Endometrium (tissue), 2 donors: Measurements from ENCODE around the gene CNNM2.

Source experiments
- FAIRE-seq: peaks from 2 replicates; lab custom pipeline; 2012; peaks lifted over from hg19 to GRCh38; lab: Jason Lieb, UNC
- donor health status: control.
- donor health status: control.

The CNNM2 gene

DNA sequence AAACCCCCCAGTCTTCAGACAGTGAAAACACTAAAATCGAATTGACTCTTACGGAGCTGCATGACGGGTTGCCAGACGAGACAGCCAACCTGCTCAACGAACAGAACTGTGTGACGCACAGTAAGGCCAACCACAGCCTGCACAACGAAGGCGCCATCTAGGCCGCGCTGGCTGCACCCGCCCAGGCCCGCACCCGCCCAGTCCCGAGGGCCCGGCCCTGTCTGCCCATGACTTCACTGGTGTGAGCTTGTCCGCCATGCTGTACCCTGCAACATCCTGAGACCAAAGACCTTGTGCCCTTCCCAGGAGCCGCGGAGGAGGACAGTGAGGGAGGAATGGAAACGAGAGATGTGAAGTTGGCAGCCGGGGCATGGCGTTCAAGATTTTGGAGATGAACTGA is 158.9 kb downstream of the CNNM2 start:
- no peak for FAIRE-seq

- no peak for FAIRE-seq
Observed at GRCh38 chr10:103077491-103078308, 159.6 kb downstream of the CNNM2 start.

- no peak for FAIRE-seq
Observed at GRCh38 chr10:103078309-103078615, 160.2 kb downstream of the CNNM2 start.

- FAIRE-seq: no peak
Observed at GRCh38 chr10:103078676-103079075, 160.6 kb downstream of the CNNM2 start.

DNA sequence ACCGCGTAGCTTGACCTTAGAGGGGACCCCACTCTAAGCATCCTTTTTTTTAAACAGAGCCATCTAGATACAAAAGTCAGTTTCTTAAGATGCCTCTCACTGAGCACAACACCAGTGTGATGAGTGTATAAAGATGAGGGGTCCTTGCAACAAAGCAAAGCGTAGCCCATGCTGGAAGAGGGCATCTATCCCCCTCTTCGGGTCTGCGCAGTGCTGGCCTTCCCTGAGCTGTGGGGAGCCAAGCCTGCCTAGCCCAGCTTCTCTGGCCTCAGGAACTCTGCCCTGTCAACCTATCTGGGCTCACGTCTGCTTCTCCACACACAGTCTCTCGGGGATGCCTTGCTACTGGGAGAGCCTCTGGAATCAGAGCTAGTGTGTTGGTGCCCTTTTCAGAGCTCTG is 161.0 kb downstream of the CNNM2 start:
- no peak for FAIRE-seq

- FAIRE-seq: no peak
Observed at GRCh38 chr10:103079946-103080345, 161.9 kb downstream of the CNNM2 start.

GRCh38 chr10:103080891-103081581 is 162.9 kb downstream of the CNNM2 start:
- FAIRE-seq: no peak

DNA sequence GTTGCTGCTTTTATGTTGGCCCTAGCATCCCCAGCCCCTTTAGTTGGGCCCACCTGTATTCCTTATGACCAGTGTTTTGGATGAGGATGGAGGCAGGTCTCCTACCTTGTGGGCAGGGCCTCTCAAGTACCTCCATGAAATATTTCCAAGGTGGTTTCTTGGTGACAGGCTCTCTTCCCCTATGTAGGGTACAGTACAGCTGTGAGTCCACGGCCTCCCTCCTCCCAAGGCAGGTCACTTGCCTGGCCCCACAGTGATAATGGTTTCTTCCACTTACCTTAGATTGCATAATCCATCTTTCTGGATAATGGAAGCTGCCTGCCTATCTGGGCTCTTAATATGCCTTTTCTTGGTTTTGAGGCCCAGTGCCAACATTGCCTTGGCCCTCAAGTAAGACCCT is 164.6 kb downstream of the CNNM2 start:
- no peak for FAIRE-seq

GRCh38 chr10:103083266-103083976 is 165.3 kb downstream of the CNNM2 start:
- FAIRE-seq: no peak

DNA sequence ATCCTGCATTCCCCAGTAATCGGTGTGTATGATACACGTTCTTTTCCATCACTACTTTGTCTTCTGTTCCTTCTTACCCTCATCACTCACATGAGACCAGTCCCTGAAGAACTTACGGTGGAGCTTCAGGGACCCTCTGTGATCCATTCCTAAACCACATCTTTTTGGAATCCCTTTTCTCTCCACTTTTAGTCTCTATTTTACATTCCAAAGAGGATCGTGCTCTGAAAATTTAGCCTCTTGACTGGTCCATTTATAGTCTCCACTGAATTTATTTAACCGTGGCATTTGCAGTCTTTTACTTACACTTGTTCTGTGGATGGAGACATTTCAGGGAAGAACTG is 165.9 kb downstream of the CNNM2 start:
- no peak for FAIRE-seq

DNA sequence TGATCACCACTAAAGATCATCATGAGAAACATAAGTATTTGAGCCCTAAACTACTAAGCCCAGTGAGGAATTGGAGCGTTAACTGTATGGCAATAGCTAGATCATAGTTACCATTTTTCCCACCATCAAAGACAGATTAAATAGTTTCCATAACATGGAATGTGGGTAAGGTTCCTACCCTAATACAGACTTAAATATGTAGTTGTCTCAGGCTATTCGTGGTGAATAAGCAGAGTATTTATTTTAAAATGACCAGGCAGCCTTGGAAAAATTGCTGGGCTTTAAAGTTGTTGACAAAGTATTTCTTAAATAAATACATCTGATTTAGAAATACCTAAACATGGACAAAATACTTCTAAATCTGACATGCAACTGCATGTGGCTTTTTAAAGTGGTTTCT is 168.2 kb downstream of the CNNM2 start:
- no peak for FAIRE-seq

DNA sequence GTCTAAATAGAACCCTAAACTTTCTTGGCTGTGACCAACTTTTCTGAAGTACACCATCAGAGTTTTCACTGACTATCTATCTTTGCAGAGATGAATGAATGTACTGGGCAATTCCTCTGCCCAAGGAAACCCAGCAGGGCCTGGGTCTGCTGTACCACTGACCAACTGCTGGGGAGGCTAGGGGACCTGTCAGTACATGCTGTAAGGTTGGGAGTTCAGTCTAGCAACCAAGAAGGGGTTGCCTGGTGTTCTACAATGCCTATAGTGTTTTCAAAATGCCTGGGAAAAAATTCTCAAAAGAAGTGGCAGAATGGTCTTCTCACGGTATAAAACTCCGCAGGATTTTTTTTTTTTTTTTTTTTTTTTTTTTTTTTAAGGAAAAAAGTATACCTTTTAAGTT is 168.7 kb downstream of the CNNM2 start:
- no peak for FAIRE-seq

GRCh38 chr10:103089493-103089892 is 171.4 kb downstream of the CNNM2 start:
- FAIRE-seq: no peak

DNA sequence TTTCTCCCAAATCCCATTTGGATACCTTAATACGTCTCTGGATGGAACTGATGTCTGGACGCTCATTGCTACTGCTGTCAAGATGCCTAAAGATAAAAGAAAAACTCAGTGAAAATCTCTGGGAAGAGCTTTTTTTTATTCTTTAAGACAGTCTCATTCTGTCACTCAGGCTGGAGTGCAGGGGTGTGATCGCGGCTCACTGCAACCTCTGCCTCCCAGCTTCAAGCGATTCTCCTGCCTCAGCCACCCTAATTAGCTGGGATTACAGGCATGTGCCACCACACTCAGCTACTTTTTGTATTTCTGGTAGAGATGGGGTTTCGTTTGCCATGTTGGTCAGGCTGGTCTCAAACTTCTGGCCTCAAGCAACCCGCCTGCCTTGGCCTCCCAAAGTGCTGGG is 172.8 kb downstream of the CNNM2 start:
- no peak for FAIRE-seq

DNA sequence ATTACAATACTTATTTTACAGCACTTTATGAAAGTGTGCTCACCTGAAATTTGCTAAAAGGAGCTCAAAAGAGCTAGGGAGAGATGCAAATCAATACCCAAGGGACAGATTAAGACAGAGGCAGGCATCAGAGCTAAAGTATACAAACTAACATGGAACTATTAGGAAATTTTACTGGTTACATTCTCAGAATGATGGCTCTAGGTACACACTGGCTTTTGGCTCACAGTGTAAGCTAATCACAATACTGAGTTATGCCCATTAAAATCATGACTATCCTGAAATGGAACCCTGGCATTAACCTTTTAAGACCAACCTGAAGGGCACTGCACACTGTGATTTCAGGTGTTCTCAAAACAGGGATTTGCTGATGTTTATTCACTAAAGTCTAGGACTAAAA is 176.9 kb downstream of the CNNM2 start:
- FAIRE-seq: no peak

- no peak for FAIRE-seq
Observed at GRCh38 chr10:103096130-103096529, 178.0 kb downstream of the CNNM2 start.

- FAIRE-seq: no peak
Observed at GRCh38 chr10:103098240-103098639, 180.1 kb downstream of the CNNM2 start.

DNA sequence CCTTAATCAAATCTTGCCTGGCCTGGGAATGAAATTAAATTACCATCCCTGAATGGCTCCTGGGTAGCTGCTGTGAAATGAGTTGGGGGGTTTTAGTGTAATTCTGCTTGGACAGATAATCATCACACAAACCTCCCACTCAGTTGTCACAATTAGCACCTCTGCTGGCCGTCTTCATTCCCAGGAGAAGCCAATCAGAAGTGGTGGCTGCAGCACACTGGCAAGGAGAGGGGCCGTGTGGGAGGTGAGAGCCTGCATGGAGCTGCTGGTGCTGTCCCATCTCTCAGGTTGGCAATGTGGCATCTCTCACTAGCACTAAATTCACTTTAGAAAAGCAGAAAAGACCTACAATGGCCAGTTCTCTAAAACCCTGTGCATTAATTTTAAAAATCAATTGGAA is 182.5 kb downstream of the CNNM2 start:
- no peak for FAIRE-seq

DNA sequence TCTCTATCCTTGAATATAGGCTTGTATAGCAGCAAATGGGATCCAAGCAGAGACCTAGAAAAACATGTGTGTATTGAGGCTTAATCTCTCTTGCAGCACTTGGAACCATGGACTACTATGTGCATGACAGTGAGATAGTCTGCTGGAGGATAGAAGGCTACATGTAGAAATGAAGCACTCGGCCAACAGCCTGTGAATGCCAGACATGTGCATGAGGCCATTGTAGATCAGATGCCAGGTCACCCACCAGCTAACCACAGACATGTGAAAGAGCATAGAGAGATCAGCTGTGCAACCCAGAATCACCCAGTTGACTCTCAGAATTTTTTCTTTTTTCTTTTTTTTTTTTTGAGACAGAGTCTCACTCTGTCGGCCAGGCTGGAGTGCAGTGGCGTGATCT is 184.1 kb downstream of the CNNM2 start:
- no peak for FAIRE-seq

- FAIRE-seq: no peak
Observed at GRCh38 chr10:103103989-103104388, 185.9 kb downstream of the CNNM2 start.

GRCh38 chr10:103104721-103105120 is 186.6 kb downstream of the CNNM2 start:
- FAIRE-seq: no peak

DNA sequence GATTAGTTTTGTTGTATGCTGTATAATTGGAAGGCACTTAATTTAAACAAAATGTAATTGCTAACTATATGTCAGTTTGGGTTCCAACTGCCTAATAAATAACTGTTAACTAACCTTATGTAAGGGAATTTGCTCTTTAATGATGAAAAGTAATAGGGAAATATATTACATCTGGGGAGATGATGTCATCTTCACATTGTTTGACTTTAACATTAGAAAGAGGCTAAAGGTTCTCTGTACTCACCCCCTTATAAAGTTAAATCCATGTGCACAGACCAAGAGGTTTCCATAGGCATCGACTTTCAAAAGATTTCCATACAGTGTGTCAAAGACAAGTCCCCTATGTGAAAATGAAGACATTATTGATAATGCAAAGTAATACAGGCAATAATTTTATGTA is 187.4 kb downstream of the CNNM2 start:
- no peak for FAIRE-seq

DNA sequence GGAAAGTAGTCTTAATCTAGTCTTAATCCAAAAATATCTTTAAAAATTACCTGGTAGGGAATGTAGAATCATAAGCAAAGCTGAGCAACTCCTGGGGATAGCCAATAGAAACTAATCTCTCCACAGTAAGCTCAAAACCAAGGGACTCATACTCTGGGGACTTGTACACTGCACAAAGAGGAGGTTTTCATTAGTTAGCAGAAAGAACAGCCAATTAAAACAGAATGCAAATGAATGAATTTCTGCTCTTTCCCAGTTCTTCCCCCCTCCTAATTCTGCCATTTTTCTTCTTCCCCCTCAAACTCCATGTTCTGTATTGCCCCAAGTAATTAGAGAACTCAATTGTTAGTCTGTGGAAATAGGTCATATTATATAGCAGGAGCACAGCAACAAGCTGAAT is 188.4 kb downstream of the CNNM2 start:
- FAIRE-seq: no peak

- no peak for FAIRE-seq
Observed at GRCh38 chr10:103109821-103110220, 191.7 kb downstream of the CNNM2 start.
